Measurements from ENCODE around the gene STX11.

DNA sequence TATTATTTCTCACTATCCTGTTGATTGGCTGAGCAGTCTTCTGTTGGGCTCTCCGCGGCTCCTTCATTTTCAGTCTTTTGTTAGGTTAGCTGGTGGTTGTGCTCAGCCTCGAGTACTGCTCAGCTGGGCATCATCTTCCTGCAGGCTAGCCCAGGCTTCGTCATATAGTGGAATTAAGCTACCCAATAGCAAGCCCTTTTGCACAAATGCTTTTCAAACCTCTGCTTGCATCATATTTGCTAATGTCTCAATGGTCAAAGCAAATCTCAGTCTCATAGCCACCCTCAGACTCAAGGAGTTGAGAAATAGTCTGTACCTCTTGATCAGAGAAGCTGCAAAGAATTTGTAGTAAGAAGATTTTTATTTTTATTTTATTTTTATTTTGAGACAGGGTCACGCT, 23.7 kb downstream of the STX11 start:
- no peak for TF ChIP-seq POLR2A (IDR thresholded peaks at IDR 0.05)
- TF ChIP-seq, protein P1, sequence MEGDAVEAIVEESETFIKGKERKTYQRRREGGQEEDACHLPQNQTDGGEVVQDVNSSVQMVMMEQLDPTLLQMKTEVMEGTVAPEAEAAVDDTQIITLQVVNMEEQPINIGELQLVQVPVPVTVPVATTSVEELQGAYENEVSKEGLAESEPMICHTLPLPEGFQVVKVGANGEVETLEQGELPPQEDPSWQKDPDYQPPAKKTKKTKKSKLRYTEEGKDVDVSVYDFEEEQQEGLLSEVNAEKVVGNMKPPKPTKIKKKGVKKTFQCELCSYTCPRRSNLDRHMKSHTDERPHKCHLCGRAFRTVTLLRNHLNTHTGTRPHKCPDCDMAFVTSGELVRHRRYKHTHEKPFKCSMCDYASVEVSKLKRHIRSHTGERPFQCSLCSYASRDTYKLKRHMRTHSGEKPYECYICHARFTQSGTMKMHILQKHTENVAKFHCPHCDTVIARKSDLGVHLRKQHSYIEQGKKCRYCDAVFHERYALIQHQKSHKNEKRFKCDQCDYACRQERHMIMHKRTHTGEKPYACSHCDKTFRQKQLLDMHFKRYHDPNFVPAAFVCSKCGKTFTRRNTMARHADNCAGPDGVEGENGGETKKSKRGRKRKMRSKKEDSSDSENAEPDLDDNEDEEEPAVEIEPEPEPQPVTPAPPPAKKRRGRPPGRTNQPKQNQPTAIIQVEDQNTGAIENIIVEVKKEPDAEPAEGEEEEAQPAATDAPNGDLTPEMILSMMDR (IDR thresholded peaks at IDR 0.05): no peak
